Measurements from ENCODE around the gene TAOK3. TPM values are rescaled to one million over a fixed set of nuclear protein-coding genes. Genes with fewer than 3 reads are reported as not detected.

TAOK3 gene
- total and polyA plus RNA-seq, 12 donors, result 8.4 to 29.8 (median 21.2) TPM

GRCh38 chr12:118193958-118194357, 178.7 kb downstream of the TAOK3 start:
- Histone ChIP-seq H3K9me3 (no peaks in the 10 kb centered on the region), H3K36me3 (peaks cover 0 to 66% (median 8%) of the 10 kb centered on the region in 9 donors), H3K27ac (no peak overlapping the region), H3K27me3 (no peaks in the 10 kb centered on the region), H3K4me3 (no peak overlapping the region), H3K4me1 (peaks cover 0 to 17% (median 7%) of the 10 kb centered on the region in 9 donors)
- WGBS, 2 donors, result 92 to 94% methylated on average over 6 of the region's 6 CpGs
- DNase-seq (no peak), ATAC-seq (no peak)
- TF ChIP-seq CTCF (IDR thresholded peaks at IDR 0.05), result no peak
- intact Hi-C loops (cut with DNase I), result no loop called here

GRCh38 chr12:118193477-118193876, 179.2 kb downstream of the TAOK3 start:
- H3K4me3 ChIP-seq, result no peak overlapping the region
- H3K27me3 ChIP-seq, result no peaks in the 10 kb centered on the region
- H3K9me3 ChIP-seq, result no peaks in the 10 kb centered on the region
- H3K36me3 ChIP-seq, result peaks cover 0 to 61% (median 6%) of the 10 kb centered on the region in 9 donors
- TF ChIP-seq CTCF (IDR thresholded peaks at IDR 0.05), result no peak
- no peak for ATAC-seq
- 84 to 85% methylated on average over 5 of the region's 5 CpGs for WGBS, 2 donors
- intact Hi-C loops (cut with DNase I), result no loop called here
- no peak overlapping the region for H3K27ac ChIP-seq
- no peak for DNase-seq
- peaks cover 0 to 19% (median 7%) of the 10 kb centered on the region in 9 donors for H3K4me1 ChIP-seq

DNA sequence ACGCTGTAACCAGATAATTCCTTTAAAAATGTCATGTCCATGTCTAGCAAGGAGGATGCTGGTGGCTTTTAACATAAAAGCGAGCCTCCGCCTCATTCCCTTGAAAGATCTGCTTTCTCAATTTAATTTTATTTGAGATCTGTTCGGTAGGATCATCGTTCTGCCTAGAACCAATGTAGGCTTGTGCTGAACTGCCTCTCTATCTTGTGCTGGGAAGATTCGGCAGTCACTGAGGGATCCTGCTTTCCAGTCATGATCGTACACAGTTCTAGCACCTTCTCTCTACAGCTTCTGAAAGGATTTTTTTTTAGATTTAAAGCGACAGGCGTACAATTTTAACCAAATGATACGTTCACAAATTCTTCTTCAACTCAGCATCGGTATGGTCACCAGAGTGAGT, 182.4 kb downstream of the TAOK3 start:
- Histone ChIP-seq H3K36me3 (peaks cover 0 to 35% (median 0%) of the 10 kb centered on the region in 9 donors), H3K27ac (peak overlapping the region; percentile 32 to 79 (median 70)), H3K27me3 (no peaks in the 10 kb centered on the region), H3K9me3 (no peaks in the 10 kb centered on the region), H3K4me1 (peaks cover 0 to 50% (median 18%) of the 10 kb centered on the region in 9 donors), H3K4me3 (peak overlapping the region in 9 of 10 donors; percentile 26 to 52 (median 50))
- WGBS, 2 donors, result 24 to 30% methylated on average over 11 of the region's 11 CpGs
- intact Hi-C loops (cut with DNase I), result no loop called here
- TF ChIP-seq CTCF (IDR thresholded peaks at IDR 0.05), result no peak
- ATAC-seq (peak; percentile 42 to 79 (median 67)), DNase-seq (no peak)

- H3K4me1 ChIP-seq, result peaks cover 0 to 52% (median 23%) of the 10 kb centered on the region in 9 donors
- TF ChIP-seq CTCF (IDR thresholded peaks at IDR 0.05), result no peak
- ATAC-seq (peak; percentile 61 to 84 (median 79)), DNase-seq (peak; percentile 13 to 26)
- H3K9me3 ChIP-seq, result no peaks in the 10 kb centered on the region
- no peaks in the 10 kb centered on the region for H3K27me3 ChIP-seq
- intact Hi-C loops (cut with DNase I), result loop anchor here in 2 of 10 donors (5.0 to 10.0 kb wide), 2 partner anchors 185 to 188 kb away; partner anchors contain the start of genes SUDS3 (in 2 of the 2) and TAOK3 (in 1 of the 2)
- WGBS, 2 donors, result 15 to 26% methylated on average over 14 of the region's 14 CpGs
- peak overlapping the region; percentile 32 to 79 (median 70) for H3K27ac ChIP-seq
- H3K36me3 ChIP-seq, result peaks cover 0 to 30% (median 0%) of the 10 kb centered on the region in 9 donors
- H3K4me3 ChIP-seq, result peak overlapping the region in 9 of 10 donors; percentile 26 to 52 (median 50)
Observed at GRCh38 chr12:118189741-118190191, 182.9 kb downstream of the TAOK3 start.
